Stimulated activated CD8-positive, alpha-beta memory T cell treated with anti-CD3 and anti-CD28 coated beads, Interleukin-15, amount 100 ng/mL, for 4 hours (primary cell): ENCODE measurements around the gene BCAS3.
"Not testable (repeated sequence)": the region's sequence is repeated elsewhere in the genome, so short reads cannot be mapped to it uniquely, and the experiment has no call there.

Experiments used
- DNase-seq, 2 donors: peaks; one replicate each; pipeline ENCODE4 v3.0.0-alpha.2; 2020; ENCODE audit warnings: low read depth in 2 of 2

Gene BCAS3

GRCh38 chr17:61337290-61337689, 659.6 kb downstream of the BCAS3 start:
- DNase-seq = no peak

- no peak for DNase-seq
Observed at GRCh38 chr17:61338000-61338798, 660.5 kb downstream of the BCAS3 start.

- DNase-seq = no peak
Observed at GRCh38 chr17:61338874-61339478, 661.3 kb downstream of the BCAS3 start.

GRCh38 chr17:61340431-61341209, 663.0 kb downstream of the BCAS3 start:
- no peak for DNase-seq

GRCh38 chr17:61343576-61343975, 665.9 kb downstream of the BCAS3 start:
- DNase-seq = no peak

GRCh38 chr17:61345061-61345460, 667.4 kb downstream of the BCAS3 start:
- no peak for DNase-seq

GRCh38 chr17:61345825-61346666, 668.4 kb downstream of the BCAS3 start:
- no peak for DNase-seq

GRCh38 chr17:61349350-61349749, 671.7 kb downstream of the BCAS3 start:
- no peak for DNase-seq

GRCh38 chr17:61351745-61352407, 674.2 kb downstream of the BCAS3 start:
- no peak for DNase-seq

- DNase-seq = no peak
Observed at GRCh38 chr17:61352408-61352770, 674.7 kb downstream of the BCAS3 start.

- DNase-seq = no peak
Observed at GRCh38 chr17:61352781-61353491, 675.3 kb downstream of the BCAS3 start.

GRCh38 chr17:61353615-61354014, 676.0 kb downstream of the BCAS3 start:
- no peak for DNase-seq

GRCh38 chr17:61354895-61355874, 677.5 kb downstream of the BCAS3 start:
- no peak for DNase-seq

- not testable (repeated sequence) for DNase-seq
Observed at GRCh38 chr17:61357061-61357460, 679.4 kb downstream of the BCAS3 start.

GRCh38 chr17:61359513-61359912, 681.9 kb downstream of the BCAS3 start:
- DNase-seq = not testable (repeated sequence)

- DNase-seq = no peak
Observed at GRCh38 chr17:61360318-61360943, 682.8 kb downstream of the BCAS3 start.

GRCh38 chr17:61361084-61361483, 683.4 kb downstream of the BCAS3 start:
- DNase-seq = no peak

GRCh38 chr17:61362396-61362795, 684.7 kb downstream of the BCAS3 start:
- DNase-seq = no peak
